GM18858 (cell line): Measurements from ENCODE around the gene RAD51B.

Experiments used
- ATAC-seq: cut with Tn5 transposase; IDR thresholded peaks from one replicate; pipeline ENCODE4 v1.9.1; 2021; ENCODE audit not compliant: unreplicated experiment

Gene RAD51B

GRCh38 chr14:68141281-68142088 is 321.9 kb downstream of the RAD51B start:
- no peak for ATAC-seq

GRCh38 chr14:68143341-68143841 is 323.8 kb downstream of the RAD51B start:
- ATAC-seq = no peak

DNA sequence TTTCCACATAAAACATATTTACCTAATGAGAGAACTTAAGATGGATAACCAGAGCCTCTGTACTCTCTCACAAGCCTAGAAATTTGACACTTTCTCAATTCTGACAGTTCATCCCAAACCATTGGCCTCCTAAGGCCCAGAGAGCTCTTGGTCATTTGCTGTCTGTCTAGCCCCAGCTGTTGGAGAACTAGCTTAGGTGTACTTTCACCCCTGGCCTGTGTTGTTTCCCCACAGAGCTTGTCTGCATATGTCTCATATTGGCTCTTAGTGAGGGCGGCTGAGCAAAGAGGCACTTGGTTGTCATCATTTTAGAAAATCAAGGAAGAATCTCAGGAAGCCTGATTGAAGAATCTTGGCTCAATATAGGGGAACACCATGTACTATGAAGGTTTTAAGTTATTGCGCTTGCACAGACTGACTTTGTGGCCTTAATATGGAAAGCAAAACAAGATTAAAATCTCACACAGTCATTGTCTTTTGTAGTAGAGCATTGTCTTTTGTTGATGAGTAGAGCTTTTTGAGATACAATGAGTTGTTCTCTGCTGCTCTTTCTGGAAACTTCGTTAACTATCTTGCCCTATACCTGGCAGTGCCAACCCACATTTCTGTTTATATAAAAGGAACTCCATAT is 324.6 kb downstream of the RAD51B start:
- no peak for ATAC-seq

DNA sequence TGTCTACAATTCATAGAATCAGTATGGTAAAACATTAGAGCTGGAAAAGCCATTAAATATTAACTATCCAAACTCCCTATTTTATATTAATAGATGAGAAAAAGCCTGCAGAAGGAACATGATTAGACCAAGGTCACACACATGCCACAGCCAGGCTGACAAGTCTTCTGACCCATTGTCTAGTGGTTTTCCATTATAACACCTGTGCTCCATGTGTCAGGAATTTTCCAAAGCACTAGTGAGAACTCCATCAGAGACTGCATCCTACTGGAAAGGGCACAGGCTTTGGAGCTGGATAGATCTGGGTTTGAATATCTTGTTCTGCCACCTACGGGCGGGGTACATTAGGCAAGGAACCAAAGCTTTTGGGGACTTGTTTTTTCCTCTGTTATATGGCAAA is 325.5 kb downstream of the RAD51B start:
- ATAC-seq = no peak

DNA sequence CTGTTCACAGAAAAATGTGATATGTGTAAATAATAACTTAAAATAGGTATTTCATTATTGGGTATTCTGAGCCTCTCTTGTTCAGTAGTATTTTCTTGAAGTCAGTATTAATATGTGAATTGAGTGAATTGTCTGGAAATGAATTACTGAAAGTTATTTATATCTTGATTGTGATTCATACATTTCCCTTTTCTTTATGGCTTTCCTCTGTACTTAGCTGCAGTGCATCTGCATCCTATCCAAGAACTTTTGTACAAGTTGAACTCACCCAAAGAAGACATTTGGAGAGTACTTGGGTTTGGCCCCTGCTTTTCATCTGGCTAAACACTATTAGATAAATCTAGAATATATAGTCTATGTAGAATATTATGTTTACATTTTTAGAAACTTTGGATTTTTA is 326.0 kb downstream of the RAD51B start:
- ATAC-seq = no peak

DNA sequence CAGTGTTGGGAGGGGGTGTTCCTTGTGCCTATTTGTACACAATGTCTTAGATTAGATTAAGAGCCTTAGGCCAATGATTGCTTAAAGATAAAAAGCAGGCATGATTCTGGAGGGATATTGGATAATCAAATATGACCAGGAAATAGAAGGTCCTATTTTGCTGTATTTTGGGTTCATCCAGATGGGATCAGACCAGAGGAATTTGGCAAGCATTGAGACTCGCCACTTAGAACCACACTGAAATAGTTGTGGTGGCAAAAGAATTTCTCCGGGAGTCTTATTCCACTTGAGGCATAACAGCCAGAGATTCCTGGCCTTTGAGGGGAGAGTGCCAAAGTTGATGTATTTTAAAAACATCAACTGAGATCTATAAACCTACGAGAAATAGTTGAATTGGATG is 327.2 kb downstream of the RAD51B start:
- no peak for ATAC-seq

GRCh38 chr14:68147303-68147702 is 327.7 kb downstream of the RAD51B start:
- no peak for ATAC-seq

- ATAC-seq = no peak
Measured at GRCh38 chr14:68148276-68148675, 328.7 kb downstream of the RAD51B start.

- no peak for ATAC-seq
Measured at GRCh38 chr14:68148763-68149162, 329.2 kb downstream of the RAD51B start.

- no peak for ATAC-seq
Measured at GRCh38 chr14:68153275-68153674, 333.7 kb downstream of the RAD51B start.

GRCh38 chr14:68154275-68154674 is 334.7 kb downstream of the RAD51B start:
- ATAC-seq = no peak

GRCh38 chr14:68157971-68158371 is 338.4 kb downstream of the RAD51B start:
- no peak for ATAC-seq

- no peak for ATAC-seq
Measured at GRCh38 chr14:68158640-68159039, 339.1 kb downstream of the RAD51B start.

DNA sequence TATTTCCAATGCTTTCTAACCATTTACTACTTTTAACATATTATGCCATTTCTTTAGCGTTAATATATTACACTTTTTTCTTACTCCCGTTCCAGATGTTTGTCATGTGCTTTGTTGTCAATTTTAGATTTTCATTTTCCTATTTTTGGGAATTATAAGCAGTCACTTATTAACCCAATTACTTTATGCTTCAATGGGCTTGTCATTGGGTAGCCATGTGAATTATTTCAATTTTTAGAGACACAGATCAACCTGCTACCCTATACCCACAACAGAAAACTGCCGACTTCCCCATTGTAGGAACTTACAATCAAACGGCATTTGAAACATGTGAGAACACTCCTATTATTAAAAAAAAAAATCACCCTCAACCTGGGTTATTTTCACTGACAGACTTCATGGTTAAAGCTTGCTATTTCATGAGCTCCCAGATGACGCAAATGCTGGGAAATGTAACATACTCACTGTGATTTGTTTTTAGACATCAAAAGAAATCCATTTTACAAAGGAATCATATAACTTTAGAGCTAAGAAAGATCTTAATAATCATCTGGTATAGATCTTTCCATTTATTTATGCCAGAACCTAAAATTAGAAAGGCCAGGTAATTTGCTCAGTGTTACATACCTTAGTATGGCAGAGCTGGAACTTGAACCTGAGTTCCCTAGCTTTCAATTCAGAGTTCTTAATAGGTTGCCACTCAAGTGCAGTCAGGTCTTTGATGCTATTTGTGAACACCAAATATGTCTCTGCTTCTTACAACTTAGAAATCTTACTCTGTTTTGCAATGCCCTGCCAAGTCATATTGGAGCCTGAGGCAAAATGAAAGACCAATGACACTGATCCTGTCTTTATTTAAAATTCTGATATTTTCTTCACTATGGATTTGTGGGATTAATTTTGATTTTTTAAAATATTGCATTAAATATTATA is 340.4 kb downstream of the RAD51B start:
- no peak for ATAC-seq

DNA sequence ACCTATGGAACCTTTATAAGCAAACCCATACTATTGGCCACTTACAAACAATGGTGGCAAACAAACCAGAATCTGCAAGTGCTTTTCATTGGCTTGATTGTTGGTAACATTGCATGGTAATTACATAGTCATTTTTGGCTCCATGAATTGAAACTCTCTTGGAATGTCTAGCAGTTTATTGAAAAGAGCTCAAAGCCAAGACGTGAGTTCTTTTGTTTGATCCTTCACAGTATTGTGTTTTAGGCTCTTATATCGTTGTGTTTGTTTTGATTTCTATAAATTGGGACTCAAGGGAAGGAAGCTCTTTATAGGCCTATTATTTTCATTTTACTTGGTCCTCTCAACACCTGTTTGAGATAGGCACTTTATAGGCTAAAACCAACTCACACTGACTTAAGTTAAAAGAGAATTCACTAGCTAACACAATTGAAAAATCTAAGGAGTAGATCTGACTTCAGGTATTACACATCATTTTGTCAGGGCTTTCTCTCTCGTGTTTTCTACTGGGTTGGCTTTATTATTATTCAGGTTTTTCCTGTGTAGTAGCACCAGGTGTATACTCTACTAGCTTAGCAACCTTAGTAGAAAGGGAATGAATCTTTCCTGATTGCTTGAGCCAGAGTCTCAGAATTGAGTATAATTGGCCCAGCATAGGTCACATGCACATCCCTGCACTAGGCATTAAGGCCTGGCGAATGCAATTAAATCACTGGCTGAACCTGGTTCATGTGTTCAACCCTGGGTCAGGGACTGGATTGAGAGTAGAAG is 341.4 kb downstream of the RAD51B start:
- ATAC-seq = no peak

GRCh38 chr14:68162887-68163286 is 343.3 kb downstream of the RAD51B start:
- ATAC-seq = no peak

DNA sequence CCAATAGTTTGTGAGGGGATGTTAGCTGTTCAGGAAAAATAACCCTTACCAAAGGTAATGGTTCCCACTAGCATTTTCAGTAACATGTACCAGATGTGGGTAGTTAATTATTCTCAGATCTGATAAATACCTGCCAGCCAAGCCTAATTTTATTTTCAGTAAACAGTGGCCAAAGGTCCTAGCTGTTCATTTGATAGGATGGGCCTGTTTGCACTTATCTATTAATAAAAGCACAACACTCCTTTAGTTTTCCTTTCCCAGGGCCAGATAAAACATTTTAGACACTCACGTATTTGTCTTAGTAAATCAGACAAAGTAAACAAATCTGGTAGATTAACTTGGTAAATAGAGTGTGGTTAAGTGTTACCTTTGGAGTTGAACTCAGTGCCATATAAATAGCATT is 345.1 kb downstream of the RAD51B start:
- ATAC-seq = no peak

- ATAC-seq = no peak
Measured at GRCh38 chr14:68165274-68165843, 345.8 kb downstream of the RAD51B start.

GRCh38 chr14:68166731-68167382 is 347.3 kb downstream of the RAD51B start:
- ATAC-seq = no peak
